NCI-H460 (cell line): Measurements from ENCODE around the gene DUSP9. TPM values are rescaled to one million over a fixed set of nuclear protein-coding genes. Genes with fewer than 3 reads are reported as not detected.
"Not testable (repeated sequence)": the region's sequence is repeated elsewhere in the genome, so short reads cannot be mapped to it uniquely, and the experiment has no call there.

Experiments
- DNase-seq: peaks from one replicate; pipeline ENCODE4 v3.0.0-alpha.2; 2016; ENCODE audit warnings: low read depth; ENCODE audit errors: extremely low read depth
- polyA plus RNA-seq: library from polyadenylated mRNA; depleted of rRNA; stranded (reverse); fragments of >200 nt; gene quantifications from 2 replicates; pipeline ENCODE4 v1.2.3, GENCODE V29; 2014; cell fraction: nucleus; rRNA removed
- total RNA-seq: library from RNA; depleted of rRNA; stranded (reverse); fragments of >200 nt; shearing (Covaris generic); gene quantifications from 2 replicates; pipeline ENCODE4 v1.2.3, GENCODE V29; 2014; rRNA removed

DUSP9 gene
- total RNA-seq, result 1.8 and 2.2 TPM in 2 replicates
- 14.5 and 17.2 TPM in 2 replicates for polyA plus RNA-seq

DNA sequence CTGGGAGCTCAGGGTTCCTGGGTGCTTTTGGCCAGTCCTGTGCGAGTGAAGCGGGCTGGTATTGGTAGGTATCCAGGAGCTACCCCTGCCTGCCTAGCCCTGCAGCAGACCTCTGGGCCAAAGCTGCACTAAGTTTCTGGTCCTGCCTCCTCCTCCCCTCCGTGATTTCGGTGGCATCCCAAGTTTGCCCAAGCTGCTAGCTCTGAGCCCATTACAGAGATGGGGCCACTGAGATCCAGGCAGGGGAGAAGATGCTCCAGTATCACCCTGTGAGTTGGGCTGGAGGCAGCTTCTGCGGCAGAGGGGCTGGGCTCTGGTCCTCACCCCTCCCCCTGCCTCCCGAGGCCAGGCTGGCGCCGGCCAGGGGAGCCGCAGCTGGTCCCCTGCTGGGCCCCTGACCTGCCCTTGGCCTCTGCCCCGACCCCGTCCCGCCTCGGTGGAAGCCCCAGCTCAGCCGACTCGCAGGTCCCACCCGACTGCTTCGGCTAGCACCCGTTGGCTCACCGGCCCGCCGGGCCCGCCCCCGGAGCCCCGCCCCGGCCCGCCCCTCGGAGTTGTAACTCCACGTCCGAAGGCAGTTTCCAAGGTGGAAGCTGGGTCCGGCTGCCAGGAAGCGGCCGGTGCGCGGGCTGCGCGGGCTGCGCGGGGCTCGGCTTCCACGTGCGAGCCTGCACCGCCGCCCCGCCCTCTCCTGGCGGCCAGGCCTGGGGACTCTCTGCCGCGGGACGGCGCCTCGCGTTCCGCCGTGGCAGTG is at the start of gene DUSP9:
Gene DUSP9, plus strand, starts transcription at position 584 of the 754 bp plus-strand sequence. CDS start 751 bp downstream, outside the sequence.
- DNase-seq, result peak; percentile 43

- DNase-seq, result no peak
These were observed 48.3 kb upstream of the DUSP9 start, which contains the start of gene CCNQ for GRCh38 chrX:153598541-153599191. TSS of gene CCNQ (minus strand) at chrX:153599139. CDS start at chrX:153599073, 66 bp downstream.

- DNase-seq, result peak; percentile 87
These were observed 47.6 kb upstream of the DUSP9 start for GRCh38 chrX:153599192-153600031.

DNA sequence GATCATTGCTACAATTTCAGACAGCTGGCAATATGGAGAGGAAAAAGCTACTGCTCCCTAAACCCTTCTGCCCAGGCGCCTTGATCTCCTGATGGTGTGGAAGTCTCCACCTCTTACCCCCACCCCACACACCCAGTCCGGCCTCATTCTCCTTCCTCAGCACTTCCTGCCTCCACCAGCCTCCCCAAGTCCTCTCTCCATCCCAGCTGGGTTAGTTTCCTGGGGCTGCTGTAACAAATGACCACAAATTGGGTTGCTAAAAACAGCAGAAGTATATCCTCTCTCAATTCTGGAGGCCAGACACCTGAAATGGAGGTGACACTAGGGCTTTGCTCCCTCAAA is 47.0 kb upstream of the DUSP9 start:
- no peak for DNase-seq

DNA sequence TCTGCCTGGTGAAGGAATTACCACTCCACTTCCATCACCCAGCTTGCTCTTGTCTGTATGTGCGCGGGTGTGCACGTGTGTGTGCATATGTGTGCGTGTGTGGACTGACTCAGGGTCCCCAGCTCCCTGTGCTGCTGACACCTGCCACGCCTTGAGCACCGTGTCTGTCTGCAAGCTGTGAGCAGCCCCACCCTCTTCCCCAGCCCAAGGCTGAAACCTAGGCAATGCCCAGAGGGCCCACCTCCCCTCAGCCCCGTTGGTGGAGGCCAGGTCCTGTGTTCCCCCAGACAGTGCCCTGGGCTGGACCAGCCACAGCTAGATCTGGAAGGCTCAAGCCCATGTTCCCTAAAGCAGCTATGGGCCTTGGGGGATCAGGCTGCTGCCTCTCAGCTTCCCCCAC is 46.1 kb upstream of the DUSP9 start:
- no peak for DNase-seq

- DNase-seq, result no peak
These were observed 45.4 kb upstream of the DUSP9 start for GRCh38 chrX:153601511-153602110.

GRCh38 chrX:153602601-153603000 is 44.4 kb upstream of the DUSP9 start:
- DNase-seq, result no peak

DNA sequence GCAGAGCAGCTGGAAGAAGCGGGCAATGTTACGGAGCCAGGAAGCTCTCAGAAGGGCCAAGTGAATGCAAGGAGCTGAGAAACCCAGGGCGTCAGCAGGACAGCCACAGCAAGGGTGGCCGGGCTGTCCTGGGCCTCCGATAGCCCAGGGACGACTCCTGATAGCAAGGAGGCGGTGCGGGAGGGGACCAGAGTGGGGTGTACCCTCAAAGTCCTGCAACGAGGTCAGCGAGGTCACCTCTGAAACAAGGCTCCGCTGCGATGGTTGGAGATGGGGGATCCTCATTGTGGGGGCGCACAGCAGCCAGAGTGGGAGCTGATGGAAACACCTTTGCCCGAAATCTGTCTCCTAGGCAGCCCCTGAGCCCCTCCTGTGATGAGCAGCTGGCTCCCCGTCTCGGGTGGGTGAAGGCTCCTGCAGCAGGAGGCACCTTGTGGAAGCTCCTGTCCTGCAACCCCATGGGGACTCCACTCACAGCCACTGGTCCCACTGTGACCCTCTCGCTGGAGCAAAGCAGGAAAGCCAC is 43.8 kb upstream of the DUSP9 start:
- DNase-seq, result no peak

GRCh38 chrX:153604666-153605380 is 42.2 kb upstream of the DUSP9 start:
- not testable (repeated sequence) for DNase-seq

DNA sequence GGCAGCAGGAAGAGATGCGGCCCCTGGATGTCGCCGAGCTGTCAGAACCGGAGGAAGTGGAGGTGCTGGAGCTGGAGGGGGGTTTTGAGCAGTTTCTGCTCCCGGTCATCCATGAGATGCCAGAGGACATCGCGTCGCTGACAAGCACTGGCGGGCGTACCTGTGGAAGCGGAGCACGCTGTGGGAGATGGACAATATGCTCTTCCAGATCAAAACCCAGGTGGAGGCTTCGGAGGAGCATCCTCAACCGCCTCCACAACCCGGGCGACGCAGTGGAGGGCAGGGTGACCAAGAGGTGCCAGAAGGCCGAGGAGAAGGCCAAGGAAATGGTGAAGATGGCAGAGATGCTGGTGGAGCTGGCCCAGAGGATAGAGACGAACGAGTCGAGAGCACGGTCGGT is 40.5 kb upstream of the DUSP9 start:
- DNase-seq, result no peak

DNA sequence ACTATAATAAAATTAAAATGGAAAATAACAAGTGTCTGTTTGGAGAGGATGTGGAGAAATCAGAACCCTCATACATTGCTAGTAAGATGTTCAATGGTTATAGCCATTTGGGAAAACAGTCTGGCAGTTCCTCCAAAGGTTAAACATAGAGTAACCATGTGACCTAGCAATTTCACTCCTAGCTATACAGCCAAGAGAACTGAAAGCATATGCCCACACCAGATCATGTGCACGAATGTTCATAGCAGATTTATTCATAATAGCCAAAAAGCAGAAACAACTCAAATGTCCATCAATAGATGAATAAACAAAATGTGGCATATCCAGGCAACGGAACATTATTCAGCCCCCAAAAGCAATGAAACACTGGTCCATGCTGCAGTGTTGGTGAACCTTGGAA is 38.6 kb upstream of the DUSP9 start:
- no peak for DNase-seq

- DNase-seq, result no peak
These were observed 38.2 kb upstream of the DUSP9 start for GRCh38 chrX:153608806-153609205.

GRCh38 chrX:153609917-153610835 is 36.8 kb upstream of the DUSP9 start:
- DNase-seq, result peak; percentile 65

DNA sequence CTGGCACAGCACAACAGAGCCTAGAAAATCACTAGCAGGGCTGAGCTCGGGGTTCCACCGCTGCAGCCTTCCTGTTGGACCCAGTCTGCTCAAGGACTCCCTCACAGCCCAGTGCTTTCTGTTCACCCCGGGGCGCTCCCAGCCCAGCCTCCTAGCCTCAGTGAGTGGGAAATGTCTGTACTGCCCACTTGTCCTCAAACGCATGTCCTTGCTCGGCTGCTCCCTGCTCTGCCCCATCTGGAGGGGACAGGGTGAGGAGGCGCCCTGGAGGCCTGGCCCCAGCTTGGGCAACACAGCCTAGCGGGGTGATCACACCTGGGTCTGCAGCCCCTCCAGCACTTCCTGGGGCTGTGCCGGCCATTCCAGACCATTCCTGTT is 36.2 kb upstream of the DUSP9 start:
- no peak for DNase-seq

- no peak for DNase-seq
These were observed 35.5 kb upstream of the DUSP9 start for GRCh38 chrX:153611298-153612095.

DNA sequence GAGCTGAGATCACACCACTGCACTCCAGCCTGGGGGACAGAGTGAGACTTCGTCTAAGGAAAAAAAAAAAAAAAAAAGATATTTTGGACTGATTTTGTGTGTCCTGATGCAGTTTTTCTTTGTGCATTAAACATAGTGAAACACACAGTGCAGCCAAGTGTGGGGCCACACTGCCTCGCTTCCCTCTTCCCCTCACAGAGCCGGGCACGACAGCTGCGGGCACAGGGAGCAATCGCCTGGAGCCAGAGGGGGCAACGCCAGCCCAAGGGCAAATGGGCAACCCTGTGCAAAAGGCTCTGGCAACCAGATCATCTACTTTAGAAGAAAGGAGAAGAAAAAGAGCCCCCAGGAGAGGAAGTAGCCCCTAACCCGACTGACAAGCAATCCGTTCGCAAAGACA is 34.6 kb upstream of the DUSP9 start:
- no peak for DNase-seq

GRCh38 chrX:153614818-153615217 is 32.2 kb upstream of the DUSP9 start:
- DNase-seq, result no peak

DNA sequence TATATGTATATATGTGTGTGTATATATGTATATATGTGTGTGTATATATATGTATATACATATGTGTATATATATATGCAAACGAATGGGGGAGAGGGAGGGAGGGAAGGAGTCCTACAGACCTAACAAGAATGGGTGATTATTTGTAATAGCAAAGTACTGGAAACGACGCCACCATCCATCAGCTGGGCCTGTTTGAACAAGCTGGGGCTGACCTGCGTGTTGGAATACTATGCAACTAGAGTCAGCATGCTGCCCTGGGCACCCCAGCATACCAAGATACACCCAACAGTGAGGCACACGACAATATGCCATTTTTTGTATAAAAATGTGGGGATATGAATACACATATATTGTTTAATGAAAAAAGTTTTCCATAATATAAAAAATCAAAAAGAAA is 26.4 kb upstream of the DUSP9 start:
- no peak for DNase-seq
